ENCODE measurements around the gene LASP1NB. TPM values are rescaled to one million over a fixed set of nuclear protein-coding genes. Genes with fewer than 3 reads are reported as not detected.
"Not testable (repeated sequence)": the region's sequence is repeated elsewhere in the genome, so short reads cannot be mapped to it uniquely, and the experiment has no call there.

Gene LASP1NB

DNA sequence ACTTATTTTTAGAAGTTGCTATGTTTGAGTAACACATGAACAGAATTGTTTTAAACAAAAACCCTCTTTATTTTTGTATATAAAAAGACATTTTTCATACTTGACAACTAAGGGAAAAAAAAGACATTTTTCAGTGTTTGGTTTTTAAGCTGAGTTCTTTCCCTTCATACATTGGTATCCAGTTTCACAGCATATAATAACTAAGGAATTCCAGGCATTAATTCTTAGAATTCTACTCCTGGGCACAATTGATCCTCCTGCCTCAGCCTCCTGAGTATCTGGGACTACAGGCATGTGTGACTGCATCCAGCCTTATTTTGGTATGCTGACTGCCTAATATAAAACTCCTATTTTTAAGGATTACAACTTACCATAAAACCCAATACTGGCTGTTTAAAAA is 33.3 kb downstream of the LASP1NB start:
- ATAC-seq, result no peak
- no peak for DNase-seq (ENCODE audit: low spot score)

DNA sequence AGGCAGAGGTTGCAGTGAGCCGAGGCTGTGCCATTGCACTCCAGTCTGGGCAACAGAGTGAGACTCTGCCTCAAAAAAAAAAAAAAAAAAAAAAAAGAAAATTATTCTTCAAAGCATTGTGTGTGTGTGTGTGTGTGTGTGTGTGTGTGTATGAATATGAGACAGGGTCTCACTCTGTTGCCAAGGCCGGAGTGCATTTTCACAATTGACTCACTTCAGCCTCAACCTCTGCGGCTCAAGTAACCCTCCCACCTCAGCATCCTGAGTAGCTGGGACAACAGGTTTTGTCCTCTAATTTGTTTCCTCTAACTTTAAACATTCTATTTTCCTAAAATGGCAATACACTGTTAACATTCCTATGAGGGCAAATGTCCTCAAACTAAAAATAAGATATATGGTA is 34.1 kb downstream of the LASP1NB start:
- ATAC-seq (no peak), DNase-seq (ENCODE audit: low spot score) (no peak)

DNA sequence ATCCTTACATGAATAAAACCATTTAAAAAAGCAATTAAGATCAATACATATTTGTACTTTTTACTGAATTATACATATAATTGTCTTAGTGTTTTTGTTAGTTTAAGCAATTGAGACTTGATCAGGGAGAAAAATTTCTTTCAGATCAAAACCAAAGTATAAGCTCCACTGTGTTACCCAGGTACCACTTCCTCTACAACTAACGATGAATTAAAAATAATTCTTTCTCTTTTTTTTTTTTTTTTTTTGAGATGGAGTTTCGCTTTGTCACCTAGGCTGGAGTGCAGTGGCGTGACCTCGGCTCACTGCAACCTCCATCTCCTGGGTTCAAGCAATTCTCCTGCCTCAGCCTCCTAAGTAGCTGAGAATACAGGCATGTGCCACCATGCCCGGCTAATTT is 35.0 kb downstream of the LASP1NB start:
- DNase-seq (ENCODE audit: low spot score) (no peak), ATAC-seq (no peak)

DNA sequence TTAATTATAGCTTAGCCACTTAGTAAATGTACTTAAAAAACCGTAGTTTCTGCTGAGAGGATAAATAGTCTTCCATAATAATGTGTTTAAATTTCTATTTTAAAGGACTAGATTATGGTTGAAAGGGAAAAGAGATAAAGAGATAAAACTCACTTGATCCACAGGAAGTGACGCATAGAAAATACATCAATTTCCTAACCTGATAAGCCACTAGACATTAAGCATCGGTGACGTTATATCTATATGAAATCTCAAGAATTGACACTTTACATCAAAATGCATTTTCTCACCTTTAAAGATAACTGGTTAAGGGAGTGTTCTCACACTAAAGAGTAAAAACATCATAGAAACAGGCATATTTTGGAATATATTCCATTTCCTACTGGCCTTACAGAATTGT is 36.0 kb downstream of the LASP1NB start:
- ATAC-seq, result no peak
- DNase-seq (ENCODE audit: low spot score), result no peak

DNA sequence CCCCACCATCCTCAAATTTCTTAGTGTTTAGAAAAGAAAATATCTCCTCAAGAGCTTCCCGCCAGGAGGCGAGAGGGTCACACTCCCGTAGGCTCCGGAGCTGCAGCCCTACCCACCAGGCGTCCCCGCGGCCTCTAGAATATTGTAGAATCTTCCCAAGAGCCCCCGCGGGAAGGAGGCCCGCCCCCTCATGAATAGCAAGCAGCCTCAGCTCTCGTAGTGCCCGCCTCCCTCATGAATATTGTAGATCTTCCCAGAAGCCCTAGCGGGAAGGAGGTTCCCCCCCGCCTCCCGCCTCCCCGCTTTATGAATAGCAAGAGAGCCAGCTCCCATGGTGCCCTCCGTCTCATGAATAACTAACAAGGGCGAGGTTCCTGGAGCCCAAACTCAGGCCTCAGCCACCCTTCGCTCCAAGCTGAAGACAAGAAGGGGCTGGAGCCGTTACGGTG is 41.9 kb downstream of the LASP1NB start, which contains the start of gene FBXO47:
FBXO47 (minus strand) TSS at position 114 of the 449 bp plus-strand sequence. CDS start 4,378 bp downstream, outside the sequence.
- peak; percentile 99 for ATAC-seq
- DNase-seq (ENCODE audit: low spot score), result peak; percentile 92

DNA sequence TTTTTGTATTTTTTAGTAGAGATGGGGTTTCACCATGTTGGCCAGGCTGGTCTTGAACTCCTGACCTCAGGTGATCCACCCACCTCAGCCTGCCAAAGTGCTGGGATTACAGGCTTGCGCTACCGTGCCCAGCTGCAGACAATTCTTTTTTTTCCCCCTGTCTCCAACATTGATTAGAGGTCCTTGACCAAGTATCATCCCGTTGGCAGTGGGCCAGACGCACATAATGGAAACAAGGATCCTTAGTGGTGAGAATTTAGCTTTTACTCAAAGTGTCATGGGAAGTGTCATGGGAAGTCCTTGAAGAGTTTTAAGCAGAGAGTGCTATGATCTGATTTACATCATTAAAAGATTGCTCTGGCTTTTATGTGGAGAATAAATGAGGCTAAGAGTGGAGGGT is 43.9 kb downstream of the LASP1NB start:
- DNase-seq (ENCODE audit: low spot score) (no peak), ATAC-seq (no peak)

DNA sequence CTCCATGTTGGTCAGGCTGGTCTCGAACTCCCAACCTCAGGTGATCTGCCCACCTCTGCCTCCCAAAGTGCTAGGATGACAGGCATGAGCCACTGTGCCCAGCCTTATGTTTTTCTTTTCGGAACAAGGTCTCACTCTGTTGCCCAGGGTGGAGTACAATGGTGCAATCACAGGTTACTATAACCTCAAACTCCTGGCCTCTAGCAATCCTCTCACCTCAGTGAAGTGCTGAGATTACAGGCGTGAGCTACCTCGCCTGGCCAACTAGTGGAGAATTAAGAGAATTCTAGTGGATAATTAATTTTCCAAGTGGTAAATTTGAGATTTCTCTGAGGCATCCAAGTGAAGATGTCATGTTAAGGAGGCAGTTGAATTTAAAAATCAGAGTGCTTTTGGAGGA is 44.7 kb downstream of the LASP1NB start:
- DNase-seq (ENCODE audit: low spot score) (no peak), ATAC-seq (peak; percentile 55)

DNA sequence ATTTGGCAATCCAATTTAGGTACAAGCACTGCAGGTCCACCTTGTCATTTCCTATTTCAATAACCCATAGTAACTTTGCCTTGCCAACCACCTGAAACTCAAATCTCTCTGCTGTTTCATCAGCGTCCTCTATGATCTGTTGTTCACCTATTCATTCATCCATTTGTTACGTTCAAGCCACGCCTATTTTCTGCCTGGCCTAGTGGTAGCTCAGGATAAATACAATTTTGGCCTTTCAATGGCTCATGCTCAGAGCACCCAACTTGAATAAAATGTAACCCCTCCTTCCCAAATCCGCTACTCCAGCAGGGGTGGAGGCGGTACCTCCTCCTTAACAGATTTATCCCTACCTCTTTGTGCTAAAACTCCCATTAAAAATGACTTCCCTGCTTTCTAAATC is 45.4 kb downstream of the LASP1NB start:
- DNase-seq (ENCODE audit: low spot score) (no peak), ATAC-seq (no peak)

DNA sequence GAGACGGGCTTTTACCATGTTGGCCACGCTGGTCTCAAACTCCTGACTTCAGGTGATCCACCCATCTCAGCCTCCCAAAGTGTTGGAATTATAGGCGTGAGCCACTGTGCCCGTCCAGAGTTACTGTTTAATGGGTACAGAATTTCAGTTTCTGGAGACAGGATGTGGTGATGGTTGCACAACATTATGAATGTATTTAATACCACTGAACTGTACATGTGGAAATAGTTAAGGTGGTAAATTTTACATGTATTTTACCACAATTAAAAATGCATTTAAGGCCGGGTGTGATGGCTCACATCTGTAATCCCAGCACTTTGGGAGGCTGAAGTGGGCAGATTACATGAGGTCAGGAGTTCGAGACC is 50.8 kb downstream of the LASP1NB start:
- not testable (repeated sequence) for DNase-seq (ENCODE audit: low spot score)

DNA sequence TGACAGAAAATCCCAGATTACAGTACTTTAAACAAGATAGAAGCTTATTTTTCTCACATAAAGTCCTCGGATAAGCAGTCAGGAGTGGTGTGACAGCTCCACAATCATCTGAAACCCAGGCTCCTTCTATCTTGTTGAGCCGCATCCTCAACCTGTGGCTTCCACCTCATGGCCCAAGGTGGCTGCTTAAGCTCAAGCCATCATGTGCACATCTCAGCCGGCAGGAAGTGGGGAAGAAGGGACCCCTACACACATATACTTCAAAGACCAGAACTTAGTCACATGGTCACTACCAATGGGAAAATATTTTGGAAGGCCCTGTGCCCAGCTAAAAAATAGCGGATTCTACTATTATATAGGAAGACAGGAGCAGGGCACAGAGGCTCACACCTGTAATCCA is 52.8 kb downstream of the LASP1NB start:
- ATAC-seq (no peak), DNase-seq (ENCODE audit: low spot score) (no peak)

More for the DNA sequence above, 50.8 kb downstream of the LASP1NB start:
- not testable (repeated sequence) for ATAC-seq

Other genes with a start within 250 kb of the LASP1NB start
- gene MLLT6, start 220.3 kb upstream of the LASP1NB start, total RNA-seq, result 29.5 TPM
- 81.9 TPM for gene CISD3, start 195.3 kb upstream of the LASP1NB start, total RNA-seq
- gene PCGF2, start 177.3 kb upstream of the LASP1NB start, total RNA-seq, result 4.4 TPM
- gene PSMB3, start 172.9 kb upstream of the LASP1NB start, total RNA-seq, result 98.2 TPM
- gene PIP4K2B, start 126.1 kb upstream of the LASP1NB start, total RNA-seq, result 19.8 TPM
- gene CWC25, start 100.3 kb upstream of the LASP1NB start, total RNA-seq, result 11.2 TPM
- 371 TPM for gene RPL23, start 71.9 kb upstream of the LASP1NB start, total RNA-seq
- gene LASP1, start 55.6 kb upstream of the LASP1NB start, total RNA-seq, result 58.5 TPM
- 0.08 TPM for gene FBXO47, start 41.8 kb downstream of the LASP1NB start, total RNA-seq
- 0.50 TPM for gene PLXDC1, start 226.0 kb downstream of the LASP1NB start, total RNA-seq
- not detected for gene ARL5C, start 240.5 kb downstream of the LASP1NB start, total RNA-seq

Measured in left lobe of liver (tissue), 2 donors.